Astrocyte (in vitro differentiated cells and primary cell): ENCODE measurements around the gene RND3. TPM values are rescaled to one million over a fixed set of nuclear protein-coding genes. Genes with fewer than 3 reads are reported as not detected.
A peak's percentile ranks its signal among the peaks of the same experiment; 100 is the strongest.

ENCODE experiments used
- DNase-seq: peaks from one replicate; pipeline ENCODE4 v3.0.0-alpha.2; 2010; ENCODE audit warnings: low read depth
- FAIRE-seq: peaks from 2 replicates; lab custom pipeline; 2011; peaks lifted over from hg19 to GRCh38; lab: Jason Lieb, UNC
- H2AFZ ChIP-seq: 2 replicates; pipeline ENCODE4 v1.6.0; 2012; ENCODE audit warnings: low read depth, low read length, inconsistent platforms
- H3K27ac ChIP-seq: 2 replicates; pipeline ENCODE4 v1.5.1; 2011; ENCODE audit warnings: low read depth, low read length, inconsistent platforms
- H3K27me3 ChIP-seq: 2 replicates; pipeline ENCODE4 v1.6.0; 2011; ENCODE audit warnings: low read length, inconsistent platforms; ENCODE audit not compliant: insufficient read depth
- H3K36me3 ChIP-seq: 2 replicates; pipeline ENCODE4 v1.5.1; 2011; ENCODE audit warnings: low read length, inconsistent platforms; ENCODE audit not compliant: insufficient read depth
- H3K4me1 ChIP-seq: 2 replicates; pipeline ENCODE4 v1.5.1; 2011; ENCODE audit warnings: low read length, inconsistent platforms; ENCODE audit not compliant: insufficient read depth
- H3K4me2 ChIP-seq: 2 replicates; pipeline ENCODE4 v1.6.0; 2012; ENCODE audit warnings: low read length, inconsistent platforms
- H3K4me3 ChIP-seq: 2 replicates; pipeline ENCODE4 v1.5.1; 2011; ENCODE audit warnings: low read depth, mild to moderate bottlenecking, low read length, inconsistent platforms; ENCODE audit not compliant: insufficient read depth
- H3K79me2 ChIP-seq: 2 replicates; pipeline ENCODE4 v1.6.0; 2012; ENCODE audit warnings: mild to moderate bottlenecking, low read length, inconsistent platforms; ENCODE audit not compliant: insufficient read depth
- H3K9ac ChIP-seq: 2 replicates; pipeline ENCODE4 v1.6.0; 2012; ENCODE audit warnings: mild to moderate bottlenecking, low read length, inconsistent platforms
- H3K9me3 ChIP-seq: 2 replicates; pipeline ENCODE4 v1.5.1; 2012; ENCODE audit warnings: low read depth, mild to moderate bottlenecking, low read length, inconsistent platforms; ENCODE audit not compliant: insufficient read depth
- H4K20me1 ChIP-seq: 2 replicates; pipeline ENCODE4 v1.6.0; 2012; ENCODE audit warnings: low read length, inconsistent platforms; ENCODE audit not compliant: insufficient read depth
- H3K27ac Mint-ChIP-seq: one replicate; pipeline ENCODE4 v1.8.0; 2021; ENCODE audit warnings: mild to moderate bottlenecking, mixed read lengths; ENCODE audit not compliant: unreplicated experiment
- H3K27me3 Mint-ChIP-seq: one replicate; pipeline ENCODE4 v1.8.0; 2021; ENCODE audit warnings: low read depth, mixed read lengths; ENCODE audit not compliant: unreplicated experiment
- H3K36me3 Mint-ChIP-seq: one replicate; pipeline ENCODE4 v1.8.0; 2021; ENCODE audit warnings: low read depth, mixed read lengths; ENCODE audit not compliant: unreplicated experiment
- H3K4me1 Mint-ChIP-seq: one replicate; pipeline ENCODE4 v1.8.0; 2021; ENCODE audit warnings: low read depth, mixed read lengths; ENCODE audit not compliant: unreplicated experiment
- H3K4me3 Mint-ChIP-seq: one replicate; pipeline ENCODE4 v1.8.0; 2021; ENCODE audit warnings: mild to moderate bottlenecking, moderate library complexity, mixed read lengths; ENCODE audit not compliant: unreplicated experiment
- H3K9me3 Mint-ChIP-seq: one replicate; pipeline ENCODE4 v1.8.0; 2021; ENCODE audit warnings: mild to moderate bottlenecking, mixed read lengths; ENCODE audit not compliant: unreplicated experiment
- EZH2 ChIP-seq: IDR thresholded peaks from 2 replicates; pipeline ENCODE4 v1.6.1; 2012; ENCODE audit warnings: mild to moderate bottlenecking, low read length, inconsistent platforms; ENCODE audit not compliant: insufficient read depth
- total RNA-seq: library from RNA; stranded (reverse); gene quantifications from 2 replicates; pipeline ENCODE4 v1.2.1, GENCODE V29; 2021
- TF ChIP-seq, protein P1 (sequence below): IDR thresholded peaks from 2 replicates; pipeline ENCODE4 v1.5.1; 2011; ENCODE audit warnings: low read depth, mild to moderate bottlenecking, inconsistent platforms, low read length, moderate library complexity; ENCODE audit not compliant: insufficient read depth

Gene RND3
- total RNA-seq, 1 donor from 2014 or later: 117 TPM

DNA sequence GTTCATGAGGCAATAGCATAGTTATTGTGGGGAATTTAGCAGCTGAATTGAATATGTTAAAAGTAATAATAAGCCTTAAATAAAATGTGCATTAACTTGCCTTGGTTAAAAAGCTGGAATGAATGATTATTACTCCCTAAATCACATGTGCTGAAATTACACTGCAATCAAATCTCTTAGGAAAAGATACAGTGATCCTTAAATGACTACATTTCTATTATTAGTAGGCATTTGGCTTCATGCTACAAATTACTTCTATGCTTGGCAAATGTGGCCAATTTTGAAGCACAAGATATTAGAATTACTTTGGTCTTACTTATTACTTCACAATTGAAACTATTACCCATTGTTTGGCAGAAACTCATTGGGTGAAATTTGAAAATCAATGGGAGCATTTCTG, 5.4 kb downstream of the RND3 start:
- Mint-ChIP-seq H3K4me3 (peak overlapping the region; percentile 34), H3K36me3 (peaks cover 9% of the 10 kb centered on the region), H3K27me3 (no peaks in the 10 kb centered on the region), H3K4me1 (peaks cover 60% of the 10 kb centered on the region), H3K9me3 (no peaks in the 10 kb centered on the region), H3K27ac (peak overlapping the region; percentile 91)
- H2AFZ ChIP-seq: no peak overlapping the region
- no peaks in the 10 kb centered on the region for H3K27me3 ChIP-seq
- peaks cover 79% of the 10 kb centered on the region for H4K20me1 ChIP-seq
- H3K4me3 ChIP-seq: no peak overlapping the region
- H3K4me1 ChIP-seq: peaks cover 68% of the 10 kb centered on the region
- DNase-seq: no peak
- no peak for FAIRE-seq
- peak overlapping the region; percentile 79 for H3K27ac ChIP-seq
- peaks cover 99% of the 10 kb centered on the region for H3K79me2 ChIP-seq
- no peaks in the 10 kb centered on the region for H3K9me3 ChIP-seq
- H3K9ac ChIP-seq: peak overlapping the region; percentile 71
- peak overlapping the region; percentile 75 for H3K4me2 ChIP-seq
- no peak for TF ChIP-seq EZH2
- TF ChIP-seq, protein P1, sequence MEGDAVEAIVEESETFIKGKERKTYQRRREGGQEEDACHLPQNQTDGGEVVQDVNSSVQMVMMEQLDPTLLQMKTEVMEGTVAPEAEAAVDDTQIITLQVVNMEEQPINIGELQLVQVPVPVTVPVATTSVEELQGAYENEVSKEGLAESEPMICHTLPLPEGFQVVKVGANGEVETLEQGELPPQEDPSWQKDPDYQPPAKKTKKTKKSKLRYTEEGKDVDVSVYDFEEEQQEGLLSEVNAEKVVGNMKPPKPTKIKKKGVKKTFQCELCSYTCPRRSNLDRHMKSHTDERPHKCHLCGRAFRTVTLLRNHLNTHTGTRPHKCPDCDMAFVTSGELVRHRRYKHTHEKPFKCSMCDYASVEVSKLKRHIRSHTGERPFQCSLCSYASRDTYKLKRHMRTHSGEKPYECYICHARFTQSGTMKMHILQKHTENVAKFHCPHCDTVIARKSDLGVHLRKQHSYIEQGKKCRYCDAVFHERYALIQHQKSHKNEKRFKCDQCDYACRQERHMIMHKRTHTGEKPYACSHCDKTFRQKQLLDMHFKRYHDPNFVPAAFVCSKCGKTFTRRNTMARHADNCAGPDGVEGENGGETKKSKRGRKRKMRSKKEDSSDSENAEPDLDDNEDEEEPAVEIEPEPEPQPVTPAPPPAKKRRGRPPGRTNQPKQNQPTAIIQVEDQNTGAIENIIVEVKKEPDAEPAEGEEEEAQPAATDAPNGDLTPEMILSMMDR: no peak
- peaks cover 12% of the 10 kb centered on the region for H3K36me3 ChIP-seq

DNA sequence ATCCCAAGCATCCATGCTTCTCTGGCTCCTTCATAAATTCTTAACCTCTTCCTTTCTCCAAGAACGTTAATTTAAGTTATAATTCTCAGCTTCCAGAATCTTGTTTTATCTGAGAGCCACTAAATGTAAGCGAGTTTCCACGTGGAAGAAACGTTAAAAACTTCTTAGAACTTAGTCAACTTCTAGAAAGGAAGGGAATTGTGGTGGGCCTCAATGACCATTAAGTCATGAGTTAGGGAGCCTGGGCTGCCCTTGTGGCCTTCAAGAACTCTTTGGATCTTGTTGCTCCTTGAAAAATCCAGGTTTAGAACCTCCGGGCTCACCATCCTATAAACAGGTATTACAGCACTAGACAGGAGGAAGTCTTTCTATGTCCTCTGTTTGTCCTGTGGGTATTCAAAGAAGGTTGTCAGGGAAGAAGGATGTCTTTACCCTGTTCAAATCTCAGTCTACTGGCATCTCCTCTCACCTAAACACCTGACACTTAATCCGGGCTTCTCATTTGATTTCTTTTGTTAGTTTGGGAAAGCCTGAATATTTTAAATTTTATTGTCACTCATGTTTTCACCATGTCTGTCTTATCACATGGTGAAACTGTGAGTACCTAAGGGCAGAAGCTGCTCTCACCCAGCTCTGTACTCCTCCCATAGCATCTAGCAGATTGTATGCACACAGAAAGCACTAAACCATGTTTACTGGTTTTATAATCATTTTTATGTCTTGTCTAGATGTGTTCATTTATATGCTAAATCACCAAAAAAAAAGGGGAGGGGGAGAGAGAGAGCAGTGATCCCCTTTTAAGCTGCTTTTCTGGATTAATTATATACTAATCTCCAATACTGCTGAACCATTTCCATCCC, 6.3 kb downstream of the RND3 start:
- peaks cover 9% of the 10 kb centered on the region for H3K36me3 Mint-ChIP-seq
- Histone ChIP-seq H2AFZ (no peak overlapping the region), H3K9me3 (no peaks in the 10 kb centered on the region), H3K4me3 (peak overlapping the region; percentile 9), H4K20me1 (peaks cover 76% of the 10 kb centered on the region), H3K27ac (peak overlapping the region; percentile 79), H3K79me2 (peaks cover 99% of the 10 kb centered on the region), H3K9ac (peak overlapping the region; percentile 71), H3K27me3 (no peaks in the 10 kb centered on the region), H3K4me2 (peak overlapping the region; percentile 75), H3K4me1 (peaks cover 77% of the 10 kb centered on the region), H3K36me3 (peaks cover 12% of the 10 kb centered on the region)
- no peak for TF ChIP-seq EZH2
- TF ChIP-seq, protein P1: no peak
- DNase-seq (no peak), FAIRE-seq (no peak)
- H3K27me3 Mint-ChIP-seq: no peaks in the 10 kb centered on the region
- peak overlapping the region; percentile 34 for H3K4me3 Mint-ChIP-seq
- H3K9me3 Mint-ChIP-seq: no peaks in the 10 kb centered on the region
- peaks cover 68% of the 10 kb centered on the region for H3K4me1 Mint-ChIP-seq
- H3K27ac Mint-ChIP-seq: peak overlapping the region; percentile 91

DNA sequence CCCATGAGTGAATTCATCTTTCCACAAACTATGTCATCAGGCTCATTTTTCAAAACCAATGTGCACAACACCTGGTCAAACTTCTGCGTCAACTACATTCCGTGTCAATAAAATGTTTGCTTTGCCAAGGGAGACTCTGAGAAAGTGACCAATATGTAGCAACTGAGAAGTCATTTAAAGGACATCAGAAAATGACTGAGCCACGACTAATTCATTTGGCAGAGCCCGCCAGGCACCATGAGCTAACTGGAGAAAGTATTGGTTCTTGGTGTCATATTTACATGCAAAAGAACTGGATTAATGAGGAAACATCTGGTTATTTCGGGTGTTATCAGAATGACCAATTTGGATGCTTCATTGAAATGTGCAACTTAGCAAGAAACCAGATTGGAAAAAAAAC, 7.2 kb downstream of the RND3 start:
- no peaks in the 10 kb centered on the region for H3K9me3 Mint-ChIP-seq
- Histone ChIP-seq H2AFZ (no peak overlapping the region), H4K20me1 (peaks cover 77% of the 10 kb centered on the region), H3K79me2 (peaks cover 99% of the 10 kb centered on the region), H3K4me1 (peaks cover 85% of the 10 kb centered on the region), H3K27ac (peak overlapping the region; percentile 79), H3K36me3 (peaks cover 21% of the 10 kb centered on the region), H3K9ac (peak overlapping the region; percentile 71), H3K4me3 (peak overlapping the region; percentile 9), H3K4me2 (peak overlapping the region; percentile 75), H3K9me3 (no peaks in the 10 kb centered on the region), H3K27me3 (no peaks in the 10 kb centered on the region)
- peaks cover 7% of the 10 kb centered on the region for H3K36me3 Mint-ChIP-seq
- no peak for TF ChIP-seq EZH2
- TF ChIP-seq, protein P1: no peak
- peak overlapping the region; percentile 80 for H3K27ac Mint-ChIP-seq
- DNase-seq: peak; percentile 85
- peak overlapping the region; percentile 51 for H3K4me3 Mint-ChIP-seq
- peak; percentile 69 for FAIRE-seq
- H3K27me3 Mint-ChIP-seq: no peaks in the 10 kb centered on the region
- peaks cover 77% of the 10 kb centered on the region for H3K4me1 Mint-ChIP-seq
